IPS-20b (cell line): Measurements from ENCODE around the gene IRGQ.
"Not testable (repeated sequence)": the region's sequence is repeated elsewhere in the genome, so short reads cannot be mapped to it uniquely, and the experiment has no call there.

ENCODE experiments used
- H3K27ac ChIP-seq: one replicate; pipeline ENCODE4 v1.5.1; 2013; ENCODE audit warnings: low read length
- H3K27me3 ChIP-seq: 2 replicates; pipeline ENCODE4 v1.6.1; 2013; ENCODE audit warnings: mild to moderate bottlenecking, low read length, inconsistent platforms; ENCODE audit not compliant: insufficient read depth
- H3K36me3 ChIP-seq: 2 replicates; pipeline ENCODE4 v1.6.1; 2013; ENCODE audit warnings: low read depth, mild to moderate bottlenecking, inconsistent platforms, low read length, moderate library complexity; ENCODE audit not compliant: insufficient read depth
- H3K4me1 ChIP-seq: 2 replicates; pipeline ENCODE4 v1.6.1; 2013; ENCODE audit warnings: mild to moderate bottlenecking, control low read depth, inconsistent platforms, low read length, moderate library complexity; ENCODE audit not compliant: insufficient read depth
- H3K4me3 ChIP-seq: 2 replicates; pipeline ENCODE4 v1.5.1; 2013; ENCODE audit warnings: mild to moderate bottlenecking, low read length, inconsistent platforms
- H3K9ac ChIP-seq: 2 replicates; pipeline ENCODE4 v1.6.1; 2013; ENCODE audit warnings: low read depth, mild to moderate bottlenecking, inconsistent platforms, low read length, moderate library complexity
- H3K9me3 ChIP-seq: 2 replicates; pipeline ENCODE4 v1.6.1; 2013; ENCODE audit warnings: mild to moderate bottlenecking, low read depth, low read length, inconsistent platforms; ENCODE audit not compliant: insufficient read depth

Gene IRGQ

GRCh38 chr19:43635561-43635940, 39.6 kb upstream of the IRGQ start:
- H3K9me3 ChIP-seq, H3K36me3 ChIP-seq, H3K27ac ChIP-seq: not testable (repeated sequence)
- Histone ChIP-seq H3K27me3 (peaks cover 55% of the 10 kb centered on the region), H3K9ac (peak overlapping the region; percentile 68; the same call in 1 of the 2 replicates), H3K4me1 (peaks cover 19% of the 10 kb centered on the region; the same call in 1 of the 2 replicates), H3K4me3 (peak overlapping the region; percentile 75)

GRCh38 chr19:43634872-43635560, 39.1 kb upstream of the IRGQ start:
- H3K9ac ChIP-seq, result peak overlapping the region; percentile 68; the same call in 1 of the 2 replicates
- peak overlapping the region; percentile 75 for H3K4me3 ChIP-seq
- H3K9me3 ChIP-seq, result no peaks in the 10 kb centered on the region
- peak overlapping the region; percentile 5 for H3K27ac ChIP-seq
- peaks cover 19% of the 10 kb centered on the region; the same call in 1 of the 2 replicates for H3K4me1 ChIP-seq
- peaks cover 49% of the 10 kb centered on the region for H3K27me3 ChIP-seq
- H3K36me3 ChIP-seq, result no peaks in the 10 kb centered on the region

GRCh38 chr19:43634506-43634871, 38.6 kb upstream of the IRGQ start:
- H3K4me1 ChIP-seq, result peaks cover 19% of the 10 kb centered on the region; the same call in 1 of the 2 replicates
- no peaks in the 10 kb centered on the region for H3K9me3 ChIP-seq
- H3K36me3 ChIP-seq, result no peaks in the 10 kb centered on the region
- peak overlapping the region; percentile 75 for H3K4me3 ChIP-seq
- no peak overlapping the region for H3K27ac ChIP-seq
- peak overlapping the region; percentile 68; the same call in 1 of the 2 replicates for H3K9ac ChIP-seq
- peaks cover 47% of the 10 kb centered on the region for H3K27me3 ChIP-seq

GRCh38 chr19:43634068-43634467, 38.1 kb upstream of the IRGQ start:
- peaks cover 44% of the 10 kb centered on the region for H3K27me3 ChIP-seq
- H3K4me3 ChIP-seq, result peak overlapping the region; percentile 75; the same call in 1 of the 2 replicates
- no peaks in the 10 kb centered on the region for H3K9me3 ChIP-seq
- H3K4me1 ChIP-seq, result peaks cover 19% of the 10 kb centered on the region; the same call in 1 of the 2 replicates
- no peaks in the 10 kb centered on the region for H3K36me3 ChIP-seq
- no peak overlapping the region for H3K9ac ChIP-seq
- H3K27ac ChIP-seq, result no peak overlapping the region

DNA sequence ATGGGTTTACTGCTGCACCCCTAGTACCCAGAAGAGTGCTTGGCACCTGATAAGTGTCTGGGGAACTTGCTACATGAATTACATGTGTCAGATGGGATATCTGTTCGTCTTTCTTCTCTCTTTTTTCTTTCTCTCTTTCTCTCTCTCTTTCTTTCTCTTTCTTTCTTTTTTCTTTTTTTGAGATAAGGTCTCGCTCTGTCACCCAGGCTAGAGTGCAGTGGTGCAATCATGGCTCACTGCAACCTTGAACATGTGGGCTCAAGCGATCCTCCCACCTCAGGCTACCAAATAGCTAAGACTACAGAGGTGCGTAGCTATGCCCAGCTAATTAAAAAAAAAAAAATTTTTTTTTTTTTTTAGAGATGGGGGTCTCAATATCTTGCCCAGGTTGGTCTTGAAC, 37.6 kb upstream of the IRGQ start:
- H3K9ac ChIP-seq, result no peak overlapping the region

GRCh38 chr19:43631491-43631890, 35.6 kb upstream of the IRGQ start:
- no peak overlapping the region for H3K9ac ChIP-seq
- H3K4me3 ChIP-seq, result no peak overlapping the region
- no peaks in the 10 kb centered on the region for H3K36me3 ChIP-seq
- no peaks in the 10 kb centered on the region for H3K9me3 ChIP-seq
- H3K27ac ChIP-seq, result no peak overlapping the region
- H3K27me3 ChIP-seq, result peaks cover 30% of the 10 kb centered on the region
- H3K4me1 ChIP-seq, result peaks cover 13% of the 10 kb centered on the region; the same call in 1 of the 2 replicates

More for the DNA sequence above, 37.6 kb upstream of the IRGQ start:
- H3K27ac ChIP-seq, result no peak overlapping the region
- no peaks in the 10 kb centered on the region for H3K9me3 ChIP-seq
- no peaks in the 10 kb centered on the region for H3K36me3 ChIP-seq
- H3K4me3 ChIP-seq, result no peak overlapping the region
- peaks cover 39% of the 10 kb centered on the region for H3K27me3 ChIP-seq
- peaks cover 19% of the 10 kb centered on the region; the same call in 1 of the 2 replicates for H3K4me1 ChIP-seq

- Histone ChIP-seq H3K36me3 (no peaks in the 10 kb centered on the region; the same call in 1 of the 2 replicates), H3K4me1 (no peaks in the 10 kb centered on the region), H3K27me3 (peaks cover 22% of the 10 kb centered on the region), H3K4me3 (no peak overlapping the region), H3K27ac (no peak overlapping the region), H3K9me3 (no peaks in the 10 kb centered on the region), H3K9ac (no peak overlapping the region)
Observed at GRCh38 chr19:43628646-43629326, 32.9 kb upstream of the IRGQ start.

DNA sequence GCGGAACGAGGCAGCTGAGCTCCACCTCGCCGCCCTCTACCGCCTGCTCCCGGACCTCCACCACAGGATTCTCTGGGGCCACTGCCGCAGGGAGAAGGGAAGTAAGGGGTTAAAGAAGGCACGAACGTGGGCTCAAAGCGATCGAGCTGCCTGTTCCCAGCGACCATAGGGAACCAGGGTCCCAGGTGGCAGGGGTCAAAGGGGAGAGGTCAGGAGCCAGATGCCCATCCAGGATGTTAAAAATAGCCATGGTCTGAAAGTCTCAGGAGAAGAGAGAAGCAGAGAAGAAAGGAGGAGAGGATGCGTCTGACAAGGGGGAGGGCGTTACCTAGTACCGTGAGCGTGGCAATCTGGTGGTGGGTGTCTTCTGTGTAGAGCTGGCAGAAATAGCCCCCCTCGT, 30.9 kb upstream of the IRGQ start:
- Histone ChIP-seq H3K9me3 (no peaks in the 10 kb centered on the region), H3K27me3 (peaks cover 15% of the 10 kb centered on the region; the same call in 1 of the 2 replicates), H3K4me1 (no peaks in the 10 kb centered on the region), H3K4me3 (no peak overlapping the region), H3K9ac (no peak overlapping the region), H3K36me3 (no peaks in the 10 kb centered on the region; the same call in 1 of the 2 replicates), H3K27ac (no peak overlapping the region)

DNA sequence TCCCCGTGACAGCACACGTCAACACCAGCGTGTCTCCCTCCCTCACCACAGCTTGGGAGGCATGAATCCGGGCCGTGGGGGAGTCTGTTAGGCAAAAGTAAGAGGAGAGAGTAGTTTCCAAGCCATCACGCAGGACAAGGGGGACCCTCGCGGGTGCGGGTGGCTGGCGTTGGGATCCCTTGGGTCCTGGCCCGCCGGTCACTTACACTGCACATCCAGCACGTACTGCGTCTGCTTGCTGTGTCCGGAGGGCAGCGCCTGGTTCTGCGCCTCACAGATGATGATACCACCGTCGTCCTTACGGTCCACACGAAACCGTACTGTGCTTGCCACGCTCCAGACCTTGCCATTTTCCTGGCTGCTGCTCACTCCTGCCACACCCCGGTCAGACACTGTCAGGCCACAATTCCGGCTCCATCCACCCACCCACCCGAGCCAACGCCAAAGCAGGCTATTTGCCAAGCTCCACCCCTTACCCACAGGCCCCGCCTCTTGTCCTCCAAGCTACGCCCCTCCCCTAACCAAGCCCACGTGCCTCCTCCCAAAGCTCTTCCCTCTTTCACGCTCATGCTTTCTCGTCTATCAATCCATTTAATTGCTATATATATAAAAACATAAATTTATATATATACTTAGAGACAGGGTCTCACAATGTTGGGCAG, 30.1 kb upstream of the IRGQ start:
- Histone ChIP-seq H3K27me3 (peaks cover 10% of the 10 kb centered on the region; the same call in 1 of the 2 replicates), H3K27ac (no peak overlapping the region), H3K4me3 (no peak overlapping the region), H3K9ac (no peak overlapping the region), H3K4me1 (no peaks in the 10 kb centered on the region), H3K9me3 (no peaks in the 10 kb centered on the region), H3K36me3 (no peaks in the 10 kb centered on the region; the same call in 1 of the 2 replicates)

DNA sequence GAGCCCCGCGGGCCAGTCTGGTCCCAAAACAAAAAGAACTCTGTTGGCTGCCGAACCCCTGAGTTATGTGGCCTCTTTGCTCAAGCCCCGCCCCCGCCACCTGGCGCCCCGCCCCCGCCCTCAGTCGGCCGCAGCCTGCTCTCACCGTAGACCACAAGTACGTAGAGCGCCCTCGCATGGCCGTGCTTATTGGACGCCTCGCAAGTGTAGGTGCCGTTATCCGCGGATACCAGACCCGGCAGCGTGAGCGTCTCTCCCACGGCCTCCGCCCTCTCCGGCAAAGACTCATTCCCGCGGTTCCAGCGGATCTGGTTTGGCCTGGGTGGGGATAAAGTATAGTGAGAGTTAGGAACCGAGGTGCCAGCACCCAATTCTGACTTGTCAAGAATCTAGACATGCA, 29.0 kb upstream of the IRGQ start:
- Histone ChIP-seq H3K4me3 (no peak overlapping the region), H3K9me3 (no peaks in the 10 kb centered on the region), H3K27me3 (peaks cover 10% of the 10 kb centered on the region; the same call in 1 of the 2 replicates), H3K36me3 (no peaks in the 10 kb centered on the region; the same call in 1 of the 2 replicates), H3K4me1 (no peaks in the 10 kb centered on the region), H3K9ac (no peak overlapping the region), H3K27ac (no peak overlapping the region)

- H3K27ac ChIP-seq, result no peak overlapping the region
- no peaks in the 10 kb centered on the region for H3K4me1 ChIP-seq
- H3K4me3 ChIP-seq, result no peak overlapping the region
- H3K9me3 ChIP-seq, result no peaks in the 10 kb centered on the region
- peaks cover 10% of the 10 kb centered on the region; the same call in 1 of the 2 replicates for H3K27me3 ChIP-seq
- H3K36me3 ChIP-seq, result no peaks in the 10 kb centered on the region; the same call in 1 of the 2 replicates
- H3K9ac ChIP-seq, result no peak overlapping the region
Observed at GRCh38 chr19:43623889-43624670, 28.1 kb upstream of the IRGQ start.
